GM20431 (cell line): ENCODE results near the gene GALNT10.

Experiments used
- in situ Hi-C: fragments of 300-500 bp; cut with MseI, MboI; formaldehyde crosslinking; loops from one replicate; pipeline ENCODE4 v1.15.0; 2020; ENCODE audit warnings: low sequenced_read_pairs; ENCODE audit not compliant: unreplicated experiment

The GALNT10 gene

GRCh38 chr5:154312576-154312975 is 122.0 kb downstream of the GALNT10 start:
- in situ Hi-C loops: no loop called here

GRCh38 chr5:154313360-154314017 is 123.0 kb downstream of the GALNT10 start:
- in situ Hi-C loops: no loop called here

GRCh38 chr5:154315196-154315595 is 124.7 kb downstream of the GALNT10 start:
- in situ Hi-C loops: no loop called here

- in situ Hi-C loops: no loop called here
Observed at GRCh38 chr5:154315756-154316155, 125.2 kb downstream of the GALNT10 start.

GRCh38 chr5:154316223-154316935 is 125.8 kb downstream of the GALNT10 start:
- in situ Hi-C loops: no loop called here

GRCh38 chr5:154317916-154318315 is 127.4 kb downstream of the GALNT10 start:
- in situ Hi-C loops: no loop called here

GRCh38 chr5:154318691-154319090 is 128.2 kb downstream of the GALNT10 start:
- in situ Hi-C loops: no loop called here

GRCh38 chr5:154319736-154320135 is 129.2 kb downstream of the GALNT10 start:
- in situ Hi-C loops: no loop called here

GRCh38 chr5:154320224-154321089 is 129.9 kb downstream of the GALNT10 start:
- in situ Hi-C loops: no loop called here

- in situ Hi-C loops: no loop called here
Observed at GRCh38 chr5:154321546-154321945, 131.0 kb downstream of the GALNT10 start.

GRCh38 chr5:154324033-154324432 is 133.5 kb downstream of the GALNT10 start:
- in situ Hi-C loops: no loop called here

GRCh38 chr5:154325566-154325965 is 135.0 kb downstream of the GALNT10 start:
- in situ Hi-C loops: no loop called here

- in situ Hi-C loops: no loop called here
Observed at GRCh38 chr5:154329062-154329461, 138.5 kb downstream of the GALNT10 start.

GRCh38 chr5:154329519-154330040 is 139.0 kb downstream of the GALNT10 start:
- in situ Hi-C loops: no loop called here

- in situ Hi-C loops: no loop called here
Observed at GRCh38 chr5:154330097-154330667, 139.6 kb downstream of the GALNT10 start.

GRCh38 chr5:154331232-154331631 is 140.7 kb downstream of the GALNT10 start:
- in situ Hi-C loops: no loop called here

GRCh38 chr5:154331924-154332323 is 141.4 kb downstream of the GALNT10 start:
- in situ Hi-C loops: no loop called here

- in situ Hi-C loops: no loop called here
Observed at GRCh38 chr5:154332451-154332850, 141.9 kb downstream of the GALNT10 start.

- in situ Hi-C loops: no loop called here
Observed at GRCh38 chr5:154333016-154333415, 142.5 kb downstream of the GALNT10 start.

- in situ Hi-C loops: no loop called here
Observed at GRCh38 chr5:154334406-154335064, 144.0 kb downstream of the GALNT10 start.
